Right cardiac atrium (tissue), 5 donors: ENCODE results near the gene KRTAP5-2. TPM values are rescaled to one million over a fixed set of nuclear protein-coding genes. Genes with fewer than 3 reads are reported as not detected.
"Not testable (repeated sequence)": the region's sequence is repeated elsewhere in the genome, so short reads cannot be mapped to it uniquely, and the experiment has no call there.

Source experiments
- ATAC-seq, 2 donors: fragments of 200-7000 bp; cut with Tn5 transposase; one replicate each; pipeline versions ENCODE4 v1.8.0 to v1.9.1; 2020; ENCODE audit warnings: moderate library complexity in 2 of 2, mild to moderate bottlenecking in 1 of 2
- DNase-seq, 3 donors: peaks; one replicate each; pipeline ENCODE4 v3.0.0-alpha.2; 2020
- H3K27ac ChIP-seq: one replicate; pipeline ENCODE4 v1.5.1; 2013; ENCODE audit warnings: mild to moderate bottlenecking, low read length, control low read depth, moderate library complexity
- H3K27me3 ChIP-seq: one replicate; pipeline ENCODE4 v1.6.1; 2013; ENCODE audit not compliant: control insufficient read depth, insufficient read depth
- H3K4me1 ChIP-seq: one replicate; pipeline ENCODE4 v1.6.1; 2013; ENCODE audit warnings: low read length; ENCODE audit not compliant: control insufficient read depth, insufficient read depth
- H3K4me3 ChIP-seq: one replicate; pipeline ENCODE4 v1.5.1; 2013; ENCODE audit warnings: low read length, control low read depth
- H3K9me3 ChIP-seq: one replicate; pipeline ENCODE4 v1.6.1; 2013; ENCODE audit warnings: low read length; ENCODE audit not compliant: control insufficient read depth
- WGBS: extraction: QIAGEN DNeasy Blood & Tissue Kit; methylation state at CpG from one replicate; pipeline ENCODE4 v1.1.7; 2013; 5-methylcytosine and 5-hydroxymethylcytosine counted together
- intact Hi-C, 4 donors: fragments of 100-400 bp; cut with DNase I; formaldehyde crosslinking; loops; one replicate each; pipeline versions ENCODE4 v1.11.0 to v1.14.0; 2022 to 2023
- polyA plus RNA-seq: library from polyadenylated mRNA; stranded (reverse); fragments of 200-250 nt; gene quantifications from one replicate; pipeline ENCODE4 v1.2.3, GENCODE V29; 2013
- total RNA-seq, 4 donors: library from RNA; stranded (reverse); fragmentation: NEBNext Ultra II Directional; extraction: Animal tissue kit (Norgen Biotek cat#: 25700); gene quantifications; one replicate each; pipeline ENCODE4 v1.2.1, GENCODE V29; 2021
- donor health status: healthy with polysubstance abuse.
- donor health status: DM: no; HTN: yes; CAD: no.
- donor health status: DM: no; HTN: no; CAD: no.
- donor health status: DM: no; HTN: yes; CAD: no; lungs with severe emphysema.
- donor health status: DM: yes; HTN: yes; CAD: no.

KRTAP5-2 gene
- total and polyA plus RNA-seq, 5 donors, result not detected

DNA sequence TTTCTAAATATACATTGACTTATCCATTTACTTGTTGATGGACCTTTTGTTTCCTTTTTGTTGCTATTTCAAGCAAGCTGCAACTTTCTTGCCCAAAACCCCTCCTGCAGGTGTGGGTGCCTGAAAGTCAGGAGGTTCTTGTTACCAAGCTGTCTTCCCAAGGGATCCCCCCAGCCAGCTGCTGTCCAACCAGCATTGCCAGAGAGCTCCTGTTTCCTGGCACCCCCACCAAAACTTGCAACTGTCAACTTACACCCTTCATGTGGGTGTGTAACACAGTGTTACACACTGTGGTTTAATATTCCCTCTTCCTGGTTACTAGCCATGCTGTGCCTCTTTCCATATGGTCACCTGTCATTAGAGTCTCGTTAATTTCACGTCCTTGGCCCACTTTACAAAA lies 11.4 kb downstream of the KRTAP5-2 start:
- Histone ChIP-seq H3K4me1 (peaks cover 3% of the 10 kb centered on the region), H3K9me3 (no peaks in the 10 kb centered on the region), H3K27me3 (no peaks in the 10 kb centered on the region), H3K27ac (no peak overlapping the region), H3K4me3 (no peak overlapping the region)
- WGBS, result 91% methylated on average over 2 of the region's 2 CpGs
- intact Hi-C loops, result no loop called here
- no peak for ATAC-seq
- DNase-seq, result no peak

- 81% methylated on average over 9 of the region's 9 CpGs for WGBS
- H3K9me3 ChIP-seq, DNase-seq, intact Hi-C loops, H3K4me1 ChIP-seq, H3K27ac ChIP-seq, H3K27me3 ChIP-seq, H3K4me3 ChIP-seq, ATAC-seq: not testable (repeated sequence)
Measured at GRCh38 chr11:1584661-1585370, 13.3 kb downstream of the KRTAP5-2 start, which contains the start of gene KRTAP5-1. Gene KRTAP5-1 (minus strand): TSS chr11:1585283. CDS start chr11:1585249, 34 bp downstream.

- H3K27me3 ChIP-seq, DNase-seq, H3K9me3 ChIP-seq, H3K27ac ChIP-seq, H3K4me3 ChIP-seq, intact Hi-C loops, ATAC-seq, H3K4me1 ChIP-seq: not testable (repeated sequence)
- 80% methylated on average over 2 of the region's 2 CpGs for WGBS
Measured at GRCh38 chr11:1582909-1583308, 15.2 kb downstream of the KRTAP5-2 start.

GRCh38 chr11:1581976-1582375 lies 16.1 kb downstream of the KRTAP5-2 start:
- 91% methylated on average over 9 of the region's 9 CpGs for whole genome bisulfite sequencing
- Histone ChIP-seq H3K4me1 (no peaks in the 10 kb centered on the region), H3K27ac (no peak overlapping the region), H3K9me3 (peaks cover 4% of the 10 kb centered on the region), H3K27me3 (no peaks in the 10 kb centered on the region), H3K4me3 (no peak overlapping the region)
- DNase-seq (no peak), ATAC-seq (no peak)
- intact Hi-C loops, result no loop called here

DNA sequence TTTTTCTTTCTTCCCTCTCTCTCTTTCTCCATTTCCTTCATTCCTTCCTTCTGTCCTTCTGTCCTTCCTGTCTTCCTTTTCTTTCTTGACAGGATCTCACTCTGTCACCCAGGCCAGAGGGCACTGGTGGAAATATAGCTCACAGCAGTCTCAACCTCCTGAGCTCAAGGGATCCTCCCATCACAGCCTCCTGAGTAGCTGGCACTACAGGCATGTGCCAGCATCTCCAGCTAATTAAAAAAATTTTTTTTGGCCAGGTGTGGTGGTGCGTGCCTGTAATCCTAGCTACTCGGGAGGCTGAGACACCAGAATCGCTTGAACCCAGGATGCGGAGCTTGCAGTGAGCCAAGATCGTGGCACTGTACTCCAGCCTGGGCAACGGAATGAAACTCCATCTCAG lies 21.3 kb downstream of the KRTAP5-2 start:
- H3K4me1 ChIP-seq, result no peaks in the 10 kb centered on the region
- peaks cover 4% of the 10 kb centered on the region for H3K9me3 ChIP-seq
- intact Hi-C loops, result loop anchor here in 1 of 4 donors (5.0 kb wide), 1 partner anchor 35 kb away; no protein-coding TSS in a partner anchor
- no peaks in the 10 kb centered on the region for H3K27me3 ChIP-seq
- H3K4me3 ChIP-seq, result no peak overlapping the region
- DNase-seq (no peak), ATAC-seq (no peak)
- no peak overlapping the region for H3K27ac ChIP-seq
- WGBS, result 80% methylated on average over 6 of the region's 6 CpGs

DNA sequence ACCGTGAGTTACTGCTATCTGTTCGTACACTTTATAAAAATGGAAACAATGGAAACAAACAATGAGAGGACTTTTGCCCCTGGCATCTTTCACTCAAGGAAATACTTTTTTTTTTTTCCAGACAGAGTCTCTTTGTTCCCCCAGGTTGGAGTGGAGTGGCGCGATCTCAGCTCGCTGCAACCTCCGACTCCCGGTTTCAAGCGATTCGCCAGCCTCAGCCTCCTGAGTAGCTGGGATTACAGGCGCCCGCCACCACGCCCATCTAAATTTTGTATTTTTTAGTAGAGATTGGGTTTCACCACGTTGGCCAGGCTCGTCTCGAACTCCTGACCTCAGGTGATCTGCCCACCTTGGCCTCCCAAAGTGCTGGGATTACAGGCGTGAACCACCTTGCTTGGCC lies 22.3 kb downstream of the KRTAP5-2 start:
- intact Hi-C loops, result loop anchor here in 1 of 4 donors (5.0 kb wide), 1 partner anchor 33 kb away; no protein-coding TSS in a partner anchor
- H3K27me3 ChIP-seq, DNase-seq, ATAC-seq, H3K4me1 ChIP-seq, H3K9me3 ChIP-seq, H3K4me3 ChIP-seq, H3K27ac ChIP-seq: not testable (repeated sequence)
- 93% methylated on average over 16 of the region's 16 CpGs for WGBS

GRCh38 chr11:1574933-1575242 lies 23.2 kb downstream of the KRTAP5-2 start:
- Histone ChIP-seq H3K27me3 (no peaks in the 10 kb centered on the region), H3K4me3 (no peak overlapping the region), H3K9me3 (peaks cover 4% of the 10 kb centered on the region), H3K4me1 (no peaks in the 10 kb centered on the region), H3K27ac (no peak overlapping the region)
- no peak for ATAC-seq
- no peak for DNase-seq
- WGBS, result 17% methylated on average over 7 of the region's 7 CpGs
- intact Hi-C loops, result loop anchor here in 2 of 4 donors (5.0 kb wide), 2 partner anchors 33 to 373 kb away; no protein-coding TSS in a partner anchor

DNA sequence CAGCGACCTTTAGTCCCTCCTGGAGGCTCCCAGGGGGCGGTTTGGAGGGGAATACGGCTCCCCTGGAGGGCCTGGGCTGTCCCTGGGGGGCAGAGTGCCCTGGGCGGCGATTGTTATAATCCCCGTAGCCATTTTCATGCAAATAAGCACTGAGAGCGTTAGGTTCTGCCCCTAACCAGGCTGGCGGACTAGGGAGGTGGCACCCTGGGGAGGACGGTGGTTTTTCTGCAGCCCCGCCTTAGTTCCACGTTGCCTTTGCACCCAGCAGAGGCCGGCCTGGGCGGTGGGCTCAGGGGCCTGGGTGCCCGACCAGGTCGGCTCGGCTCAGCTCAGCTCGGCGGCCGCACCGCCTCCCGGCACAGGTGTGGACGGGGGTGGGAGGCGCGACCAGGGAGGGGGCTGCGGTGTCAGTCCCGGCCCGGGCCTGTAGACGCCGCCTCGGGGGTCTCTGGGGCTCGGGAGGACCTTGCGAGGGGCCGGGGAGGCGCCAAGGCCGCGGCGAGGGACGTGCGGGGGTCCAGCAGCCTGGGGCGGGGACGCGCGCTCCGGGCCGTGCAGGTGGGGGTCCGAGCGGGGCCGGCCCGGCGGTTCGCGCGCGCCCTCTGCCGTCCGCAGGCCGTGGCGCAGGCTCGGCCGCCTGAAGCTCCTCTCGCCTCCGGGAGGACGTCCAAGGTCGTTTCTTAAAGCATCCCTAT lies 23.7 kb downstream of the KRTAP5-2 start:
- Histone ChIP-seq H3K27ac (peak overlapping the region; percentile 30), H3K9me3 (peaks cover 4% of the 10 kb centered on the region), H3K4me3 (peak overlapping the region; percentile 31), H3K27me3 (no peaks in the 10 kb centered on the region), H3K4me1 (no peaks in the 10 kb centered on the region)
- 1% methylated on average over 64 of the region's 64 CpGs for WGBS
- ATAC-seq (peak; percentile 53 to 57), DNase-seq (peak; percentile 49 to 84 (median 83))
- intact Hi-C loops, result loop anchor here in 2 of 4 donors (5.0 kb wide), 1 partner anchor 372 kb away; no protein-coding TSS in a partner anchor

- Histone ChIP-seq H3K27me3 (no peaks in the 10 kb centered on the region), H3K9me3 (peaks cover 4% of the 10 kb centered on the region), H3K4me1 (no peaks in the 10 kb centered on the region), H3K4me3 (no peak overlapping the region), H3K27ac (peak overlapping the region; percentile 30)
- DNase-seq, result no peak
- peak; percentile 2 to 9 for ATAC-seq
- intact Hi-C loops, result loop anchor here in 2 of 4 donors (5.0 kb wide), 1 partner anchor 372 kb away; no protein-coding TSS in a partner anchor
- 19% methylated on average over 7 of the region's 7 CpGs for WGBS
Measured at GRCh38 chr11:1573903-1574237, 24.2 kb downstream of the KRTAP5-2 start.

DNA sequence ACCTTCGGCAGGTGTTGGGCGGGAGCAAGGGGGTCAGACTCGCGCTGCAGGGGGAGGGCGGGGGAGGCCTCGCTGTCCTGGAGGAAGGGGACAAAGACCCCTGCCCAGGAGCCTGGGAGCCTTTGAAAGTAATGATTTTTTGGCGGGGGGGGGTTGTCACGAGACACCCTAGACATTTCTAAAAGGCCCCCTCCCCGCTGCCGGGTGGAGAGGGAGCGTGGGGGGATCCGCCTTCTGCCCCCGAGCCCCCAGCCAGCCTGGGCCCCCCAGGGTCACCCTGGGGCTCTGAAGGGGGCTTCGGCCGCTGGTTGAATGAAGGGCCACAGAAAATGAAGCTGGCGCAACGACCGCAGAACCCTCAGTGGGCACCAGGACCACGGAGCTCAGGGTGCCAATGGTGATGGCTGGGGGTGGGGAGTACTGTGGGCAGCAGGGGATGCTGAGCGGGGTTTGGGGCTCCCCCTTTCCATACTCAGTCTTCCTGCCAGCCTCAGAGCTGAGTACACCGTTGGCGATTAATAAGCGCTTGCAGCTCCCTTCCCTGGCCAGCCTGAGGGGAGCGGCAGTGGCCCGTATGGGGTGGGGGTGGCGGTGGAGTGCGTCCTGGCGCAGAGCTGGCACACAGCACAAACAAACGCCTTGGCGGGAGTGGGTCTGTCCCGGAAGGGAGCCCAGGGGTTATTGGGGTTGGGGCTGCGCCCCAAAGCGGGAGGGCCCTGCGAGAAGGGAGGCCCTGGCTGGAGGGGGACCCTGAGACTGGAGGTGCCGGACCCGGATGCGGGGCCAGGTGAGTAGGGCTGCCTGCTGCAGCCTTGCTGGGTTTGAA lies 24.8 kb downstream of the KRTAP5-2 start:
- DNase-seq, result peak in 2 of 3 donors; percentile 64 to 68
- 8% methylated on average over 36 of the region's 37 CpGs for WGBS
- intact Hi-C loops, result loop anchor here in 2 of 4 donors (5.0 kb wide), 1 partner anchor 371 kb away; no protein-coding TSS in a partner anchor
- H3K9me3 ChIP-seq, result peaks cover 2% of the 10 kb centered on the region
- no peaks in the 10 kb centered on the region for H3K27me3 ChIP-seq
- ATAC-seq, result peak; percentile 2
- H3K27ac ChIP-seq, result no peak overlapping the region
- H3K4me1 ChIP-seq, result no peaks in the 10 kb centered on the region
- H3K4me3 ChIP-seq, result peak overlapping the region; percentile 93
